Body of pancreas (tissue), 4 donors: ENCODE results near the gene DLG2.

ENCODE experiments used
- CTCF ChIP-seq, 7 experiments: fragments of 450-650 bp in 4 of 7; fragments of 200-600 bp in 3 of 7; sonication (generic) in 3 of 7; IDR thresholded peaks; one replicate each; pipeline ENCODE4 v1.5.1; 2016 to 2019; ENCODE audit warnings: antibody characterized with exemption in 7 of 7
- POLR2A ChIP-seq, 3 donors: fragments of 450-650 bp; IDR thresholded peaks; one replicate each; pipeline ENCODE4 v1.6.1; 2016; ENCODE audit warnings: antibody characterized with exemption in 3 of 3, mild to moderate bottlenecking in 2 of 3

DNA sequence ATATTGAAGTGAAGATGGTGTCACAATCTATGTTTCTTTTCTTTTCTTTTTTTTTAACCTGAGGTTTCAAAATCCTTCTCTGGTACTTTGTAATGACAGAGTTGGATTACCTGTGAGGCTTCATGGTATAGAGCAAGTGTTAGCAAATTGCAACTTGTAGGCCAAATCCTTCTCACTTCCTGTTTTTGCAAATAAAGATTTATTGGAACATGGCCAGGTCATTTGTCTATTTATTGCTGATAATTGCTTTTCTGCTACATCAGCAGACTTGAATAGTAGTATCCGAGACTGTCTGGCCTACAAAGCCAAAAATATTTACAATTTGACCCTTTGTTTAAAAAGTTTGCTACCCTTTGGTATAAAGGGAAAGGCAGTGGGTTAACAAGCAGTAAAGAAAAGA, 1281.5 kb downstream of the DLG2 start:
- no peak for TF ChIP-seq CTCF (IDR thresholded peaks at IDR 0.05)
- no peak for TF ChIP-seq POLR2A (IDR thresholded peaks at IDR 0.05)
